Heart right ventricle (tissue), 16 donors: ENCODE data around the gene DMAC2. TPM values are rescaled to one million over a fixed set of nuclear protein-coding genes. Genes with fewer than 3 reads are reported as not detected.

Experiments used
- ATAC-seq, 8 donors: fragments of 200-7000 bp; cut with Tn5 transposase; one replicate each; pipeline ENCODE4 v1.9.1; 2020; ENCODE audit warnings: mild to moderate bottlenecking in 8 of 8, moderate library complexity in 8 of 8, moderate number of reproducible peaks in 1 of 8
- DNase-seq, 2 donors: peaks; one replicate each; pipeline ENCODE4 v3.0.0-alpha.2; 2020
- H3K27ac ChIP-seq, 10 donors: fragments of 200-600 bp; sonication (generic) in 2 of 10; one replicate each; pipeline versions ENCODE4 v1.5.0 to v1.8.0; 2020 to 2022; ENCODE audit warnings: mild to moderate bottlenecking in 3 of 10
- H3K27me3 ChIP-seq, 7 donors: fragments of 200-600 bp; one replicate each; pipeline ENCODE4 v1.8.0; 2021 to 2022; ENCODE audit warnings: mild to moderate bottlenecking in 2 of 7
- H3K36me3 ChIP-seq, 9 donors: fragments of 200-600 bp; sonication (generic) in 1 of 9; one replicate each; pipeline versions ENCODE4 v1.5.0 to v1.8.0; 2020 to 2022; ENCODE audit warnings: mild to moderate bottlenecking in 2 of 9
- H3K4me1 ChIP-seq, 9 donors: fragments of 200-600 bp; sonication (generic) in 1 of 9; one replicate each; pipeline versions ENCODE4 v1.5.0 to v1.8.0; 2020 to 2022; ENCODE audit warnings: mild to moderate bottlenecking in 4 of 9
- H3K4me3 ChIP-seq, 10 donors: fragments of 200-600 bp; sonication (generic) in 2 of 10; one replicate each; pipeline versions ENCODE4 v1.5.0 to v1.8.0; 2020 to 2022; ENCODE audit warnings: mild to moderate bottlenecking in 7 of 10, moderate library complexity in 2 of 10
- H3K9me3 ChIP-seq, 11 donors: fragments of 200-600 bp in 10 of 11; sonication (generic) in 2 of 11; one replicate each; pipeline versions ENCODE4 v1.5.0 to v1.8.0; 2013 to 2022; ENCODE audit warnings: mild to moderate bottlenecking in 2 of 11, control low read depth in 1 of 11, moderate library complexity in 1 of 11
- WGBS, 2 donors: extraction: QIAGEN DNeasy Blood & Tissue Kit; methylation state at CpG; one replicate each; pipeline ENCODE4 v1.1.7; 2013; ENCODE audit warnings: inconsistent platforms in 1 of 2; 5-methylcytosine and 5-hydroxymethylcytosine counted together
- intact Hi-C, 10 donors: fragments of 100-400 bp; cut with DNase I; formaldehyde crosslinking; loops; one replicate each; pipeline versions ENCODE4 v1.11.1 to v1.14.2; 2022
- polyA plus RNA-seq, 2 donors: library from polyadenylated mRNA; stranded (reverse); fragments of 200-250 nt; gene quantifications; one replicate each; pipeline ENCODE4 v1.2.3, GENCODE V29; 2013
- total RNA-seq, 10 donors: library from RNA; stranded (reverse); fragmentation: NEBNext Ultra II Directional in 3 of 10; extraction: Animal tissue kit (Norgen Biotek cat#: 25700) in 3 of 10; gene quantifications; one replicate each; pipeline versions ENCODE4 v1.2.1 to v1.2.4, GENCODE V29; 2021 to 2023
- TF ChIP-seq, protein P1 (sequence below), 9 donors: fragments of 200-600 bp; sonication (generic) in 2 of 9; IDR thresholded peaks; one replicate each; pipeline versions ENCODE4 v1.5.0 to v1.8.0; 2021 to 2022; ENCODE audit warnings: antibody characterized with exemption in 9 of 9, mild to moderate bottlenecking in 5 of 9, moderate library complexity in 1 of 9
- donor health status: Arrhythmogenic right ventricular cardiomyopathy.
- donor health status: ischemic (EF 13 %, LVEDD 7.1; RV severe dilation, severe dysfunction).
- donor health status: healthy with polysubstance abuse.
- donor health status: DM: no; HTN: yes; CAD: no.
- donor health status: DM: no; HTN: no; CAD: no.
- donor health status: ischemic (EF 25% LVEDD 6.9; RV normal size, moderate dysfunction).
- donor health status: ischemic (EF 25% LVEDD 5.7; RV mildly dilated, moderate dysfunction).
- donor health status: healthy.
- donor health status: DM: yes; HTN: yes; CAD: no.
- donor health status: Ischemic cardiomyopathy.
- donor health status: ischemic (EF 35%, LVEDD 5.7; RV mildly dilated, moderate dysfunction).
- donor health status: nonischemic (EF 11% LVEDD 7.7; RV severe dilation, severe dysfunction).
- donor health status: DM: yes; HTN: yes; CAD: no.
- donor health status: PGD.
- donor health status: ischemic (EF 29% LVEDD 5.4; RV normal size, mild dysfunction).
- donor health status: nonischemic (EF 23%, LVEDD 6.1; RV moderate dilation, normal function).

Gene DMAC2
- total and polyA plus RNA-seq, 12 donors: 80.8 to 139 (median 103) TPM

DNA sequence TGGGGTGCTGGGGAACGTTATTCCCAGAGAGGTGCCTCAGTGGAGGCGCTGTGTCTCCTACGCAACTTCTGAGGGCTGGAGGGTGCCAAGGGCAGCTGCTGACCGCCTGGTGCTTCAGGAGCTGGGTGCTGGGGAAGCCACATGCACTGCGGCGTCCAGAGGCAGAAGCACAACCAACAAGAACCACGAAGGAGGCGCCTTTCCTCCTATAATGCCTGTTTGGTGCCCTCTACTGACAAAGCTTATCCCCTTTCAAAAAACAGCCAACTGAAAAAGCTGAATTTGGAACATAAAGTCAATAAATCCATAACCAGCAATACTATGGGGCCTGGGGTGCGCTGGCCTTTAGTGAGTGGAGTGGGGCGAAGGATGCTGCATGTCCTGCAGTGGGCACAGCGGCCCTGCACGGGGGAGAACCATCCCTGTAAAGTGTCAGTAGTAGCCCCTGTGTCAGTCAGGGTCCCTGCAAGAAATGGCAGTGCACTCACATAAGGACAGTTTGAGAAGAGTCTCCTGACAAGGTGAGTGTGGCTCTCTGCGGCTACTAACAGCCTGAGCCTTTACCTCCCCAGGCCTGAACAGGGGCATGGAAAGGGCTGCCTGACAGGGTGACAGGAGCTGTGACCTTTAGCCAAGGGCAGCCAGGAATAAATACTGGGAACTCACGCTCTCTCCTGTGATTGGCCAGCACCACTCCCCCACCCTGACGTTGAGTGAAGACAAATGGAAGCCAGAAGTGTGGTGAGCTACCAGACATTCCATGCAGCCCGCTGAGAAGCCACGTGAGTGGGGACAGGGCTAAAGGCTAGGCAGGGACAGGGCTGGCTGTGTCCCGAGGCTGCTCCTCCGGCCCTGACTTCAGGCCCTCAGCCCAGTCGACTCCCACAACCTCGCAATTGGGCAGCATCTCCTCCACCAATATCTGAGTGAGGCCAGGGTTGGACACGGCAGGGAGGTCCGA is 8.0 kb downstream of the DMAC2 start:
- peaks cover 14 to 59% (median 37%) of the 10 kb centered on the region in 9 donors for H3K4me1 ChIP-seq
- H3K27me3 ChIP-seq: no peaks in the 10 kb centered on the region
- H3K27ac ChIP-seq: peak overlapping the region; percentile 67 to 94 (median 86)
- ATAC-seq (peak; percentile 58 to 89 (median 76)), DNase-seq (peak; percentile 71 to 83)
- WGBS, 2 donors: 47 to 52% methylated on average over 23 of the region's 23 CpGs
- intact Hi-C loops: loop anchor here in 6 of 10 donors (5.0 to 10.0 kb wide), 6 partner anchors 34 to 227 kb away; partner anchors contain the start of genes BCKDHA (in 2 of the 6), EXOSC5 (in 2 of the 6), CCDC97 (in 1 of the 6) and TGFB1 (in 1 of the 6)
- peak overlapping the region in 3 of 10 donors; percentile 7 to 20 (median 15) for H3K4me3 ChIP-seq
- peaks cover 0 to 63% (median 14%) of the 10 kb centered on the region in 9 donors for H3K36me3 ChIP-seq
- TF ChIP-seq, protein P1, sequence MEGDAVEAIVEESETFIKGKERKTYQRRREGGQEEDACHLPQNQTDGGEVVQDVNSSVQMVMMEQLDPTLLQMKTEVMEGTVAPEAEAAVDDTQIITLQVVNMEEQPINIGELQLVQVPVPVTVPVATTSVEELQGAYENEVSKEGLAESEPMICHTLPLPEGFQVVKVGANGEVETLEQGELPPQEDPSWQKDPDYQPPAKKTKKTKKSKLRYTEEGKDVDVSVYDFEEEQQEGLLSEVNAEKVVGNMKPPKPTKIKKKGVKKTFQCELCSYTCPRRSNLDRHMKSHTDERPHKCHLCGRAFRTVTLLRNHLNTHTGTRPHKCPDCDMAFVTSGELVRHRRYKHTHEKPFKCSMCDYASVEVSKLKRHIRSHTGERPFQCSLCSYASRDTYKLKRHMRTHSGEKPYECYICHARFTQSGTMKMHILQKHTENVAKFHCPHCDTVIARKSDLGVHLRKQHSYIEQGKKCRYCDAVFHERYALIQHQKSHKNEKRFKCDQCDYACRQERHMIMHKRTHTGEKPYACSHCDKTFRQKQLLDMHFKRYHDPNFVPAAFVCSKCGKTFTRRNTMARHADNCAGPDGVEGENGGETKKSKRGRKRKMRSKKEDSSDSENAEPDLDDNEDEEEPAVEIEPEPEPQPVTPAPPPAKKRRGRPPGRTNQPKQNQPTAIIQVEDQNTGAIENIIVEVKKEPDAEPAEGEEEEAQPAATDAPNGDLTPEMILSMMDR (IDR thresholded peaks at IDR 0.05): peak in 8 of 9 donors; percentile 24 to 65 (median 54)
- H3K9me3 ChIP-seq: no peaks in the 10 kb centered on the region

DNA sequence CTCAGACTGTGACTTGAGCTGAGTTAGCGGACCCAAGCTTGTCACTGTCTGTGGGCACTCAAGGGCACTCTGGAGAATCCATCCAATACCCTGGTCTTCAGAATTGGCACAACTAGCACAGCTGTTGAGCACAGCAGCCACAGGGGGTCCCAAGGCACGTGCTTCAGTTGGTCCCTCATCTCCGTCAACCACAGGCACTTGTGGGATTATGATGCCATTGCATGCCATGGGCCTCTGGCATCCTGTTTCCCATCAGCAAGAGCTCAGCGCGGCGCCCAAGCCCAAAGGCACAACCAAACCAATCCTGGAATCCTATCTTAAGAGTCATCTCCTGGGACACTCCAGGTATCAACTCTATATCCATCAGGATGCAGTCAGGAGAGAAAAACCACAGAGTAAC is 8.8 kb downstream of the DMAC2 start:
- Histone ChIP-seq H3K4me1 (peaks cover 14 to 67% (median 44%) of the 10 kb centered on the region in 9 donors), H3K27me3 (no peaks in the 10 kb centered on the region), H3K4me3 (no peak overlapping the region), H3K9me3 (no peaks in the 10 kb centered on the region), H3K36me3 (peaks cover 0 to 58% (median 10%) of the 10 kb centered on the region in 9 donors), H3K27ac (peak overlapping the region; percentile 64 to 94 (median 86))
- TF ChIP-seq, protein P1 (IDR thresholded peaks at IDR 0.05): no peak
- DNase-seq: no peak
- ATAC-seq: no peak
- WGBS, 2 donors: 79 to 85% methylated on average over 6 of the region's 6 CpGs
- intact Hi-C loops: loop anchor here in 6 of 10 donors (5.0 to 10.0 kb wide), 6 partner anchors 34 to 226 kb away; partner anchors contain the start of genes BCKDHA (in 2 of the 6), EXOSC5 (in 2 of the 6), CCDC97 (in 1 of the 6) and TGFB1 (in 1 of the 6)

DNA sequence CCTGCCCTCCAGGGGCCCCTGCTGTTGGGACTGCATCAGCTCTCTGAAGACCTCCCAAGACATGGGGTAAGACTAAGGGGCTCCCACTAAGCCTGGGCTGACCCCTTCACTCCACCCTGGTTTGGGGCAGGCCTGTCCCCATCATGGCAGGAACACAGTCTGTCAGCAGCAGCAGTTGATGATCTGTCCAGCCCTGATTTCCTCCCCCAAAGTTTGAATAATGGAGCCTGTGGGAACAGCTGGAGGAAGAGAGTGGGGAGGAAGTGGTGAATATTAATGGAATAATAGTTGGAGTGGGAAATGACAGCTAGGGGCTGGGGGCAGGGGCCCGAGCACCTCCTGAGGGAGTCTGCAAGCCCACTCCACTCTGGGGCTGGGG is 11.2 kb downstream of the DMAC2 start:
- intact Hi-C loops: loop anchor here in 3 of 10 donors (1.0 to 5.0 kb wide), 4 partner anchors 65 to 121 kb away; partner anchors contain the start of gene CCDC97 (in 1 of the 3)
- Histone ChIP-seq H3K27ac (peak overlapping the region; percentile 69 to 94 (median 90)), H3K4me3 (peak overlapping the region in 9 of 10 donors; percentile 46 to 73 (median 64)), H3K4me1 (peaks cover 17 to 90% (median 62%) of the 10 kb centered on the region in 9 donors), H3K27me3 (no peaks in the 10 kb centered on the region), H3K36me3 (peaks cover 0 to 58% (median 0%) of the 10 kb centered on the region in 9 donors), H3K9me3 (no peaks in the 10 kb centered on the region)
- TF ChIP-seq, protein P1 (IDR thresholded peaks at IDR 0.05): no peak
- ATAC-seq (no peak), DNase-seq (no peak)
- WGBS, 2 donors: 48 to 67% methylated on average over 1 of the region's 1 CpG
